GM21723 (cell line): ENCODE measurements around the gene EFHC1.

Source experiments
- ATAC-seq: cut with Tn5 transposase; IDR thresholded peaks from one replicate; pipeline ENCODE4 v1.9.1; 2021; ENCODE audit warnings: mild to moderate bottlenecking, moderate library complexity; ENCODE audit not compliant: unreplicated experiment

Gene EFHC1

DNA sequence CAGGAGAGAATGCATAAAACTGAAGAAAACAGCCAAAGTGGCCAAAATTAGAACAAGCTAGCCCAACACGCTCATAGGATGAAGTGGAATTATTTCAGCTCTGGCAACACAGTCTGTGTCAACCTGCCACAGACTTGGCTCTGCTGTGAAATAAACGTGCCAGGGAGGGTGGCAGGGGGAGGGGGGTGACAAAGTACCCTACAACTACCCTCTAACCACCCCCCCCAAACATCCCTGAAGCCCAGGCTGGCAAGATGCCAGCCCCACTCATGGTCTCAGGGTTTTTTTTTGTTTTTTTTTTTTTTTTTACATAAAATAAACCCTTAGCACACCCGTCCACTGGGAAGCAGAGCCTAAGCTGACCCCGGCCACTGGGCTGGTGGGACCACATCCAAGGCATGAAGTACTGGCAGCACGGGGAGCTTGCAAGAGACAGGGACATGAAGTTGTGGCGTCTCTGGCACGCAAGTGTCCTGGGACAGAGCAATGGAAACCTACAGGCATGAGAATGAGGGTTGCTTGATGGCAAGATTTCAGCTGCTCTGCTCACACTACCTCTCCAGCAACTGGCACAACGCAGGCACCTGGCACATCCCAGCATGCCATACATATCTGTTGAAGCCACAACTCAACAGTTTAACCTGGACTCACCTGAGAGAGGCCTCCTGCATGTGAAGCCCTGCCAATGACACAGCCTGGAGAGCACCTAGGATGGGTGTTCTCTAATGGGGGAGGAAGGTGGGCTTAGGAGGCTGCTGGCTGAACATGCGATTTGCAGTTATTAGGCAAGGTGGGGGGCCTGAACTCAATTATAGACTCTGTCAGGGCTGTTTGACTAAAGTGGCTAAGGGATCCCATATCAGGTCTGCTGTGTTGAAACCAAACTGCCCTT, 80.3 kb downstream of the EFHC1 start:
- no peak for ATAC-seq

- no peak for ATAC-seq
Measured at GRCh38 chr6:52502306-52503029, 82.3 kb downstream of the EFHC1 start.

- no peak for ATAC-seq
Measured at GRCh38 chr6:52503323-52503747, 83.2 kb downstream of the EFHC1 start.

- ATAC-seq, result no peak
Measured at GRCh38 chr6:52503851-52504781, 84.0 kb downstream of the EFHC1 start.

GRCh38 chr6:52504782-52505136, 84.6 kb downstream of the EFHC1 start:
- no peak for ATAC-seq

GRCh38 chr6:52505726-52506409, 85.7 kb downstream of the EFHC1 start:
- ATAC-seq, result no peak

GRCh38 chr6:52506476-52506875, 86.3 kb downstream of the EFHC1 start:
- ATAC-seq, result no peak

GRCh38 chr6:52507557-52508260, 87.6 kb downstream of the EFHC1 start:
- ATAC-seq, result no peak

GRCh38 chr6:52508261-52508739, 88.2 kb downstream of the EFHC1 start:
- ATAC-seq, result no peak

DNA sequence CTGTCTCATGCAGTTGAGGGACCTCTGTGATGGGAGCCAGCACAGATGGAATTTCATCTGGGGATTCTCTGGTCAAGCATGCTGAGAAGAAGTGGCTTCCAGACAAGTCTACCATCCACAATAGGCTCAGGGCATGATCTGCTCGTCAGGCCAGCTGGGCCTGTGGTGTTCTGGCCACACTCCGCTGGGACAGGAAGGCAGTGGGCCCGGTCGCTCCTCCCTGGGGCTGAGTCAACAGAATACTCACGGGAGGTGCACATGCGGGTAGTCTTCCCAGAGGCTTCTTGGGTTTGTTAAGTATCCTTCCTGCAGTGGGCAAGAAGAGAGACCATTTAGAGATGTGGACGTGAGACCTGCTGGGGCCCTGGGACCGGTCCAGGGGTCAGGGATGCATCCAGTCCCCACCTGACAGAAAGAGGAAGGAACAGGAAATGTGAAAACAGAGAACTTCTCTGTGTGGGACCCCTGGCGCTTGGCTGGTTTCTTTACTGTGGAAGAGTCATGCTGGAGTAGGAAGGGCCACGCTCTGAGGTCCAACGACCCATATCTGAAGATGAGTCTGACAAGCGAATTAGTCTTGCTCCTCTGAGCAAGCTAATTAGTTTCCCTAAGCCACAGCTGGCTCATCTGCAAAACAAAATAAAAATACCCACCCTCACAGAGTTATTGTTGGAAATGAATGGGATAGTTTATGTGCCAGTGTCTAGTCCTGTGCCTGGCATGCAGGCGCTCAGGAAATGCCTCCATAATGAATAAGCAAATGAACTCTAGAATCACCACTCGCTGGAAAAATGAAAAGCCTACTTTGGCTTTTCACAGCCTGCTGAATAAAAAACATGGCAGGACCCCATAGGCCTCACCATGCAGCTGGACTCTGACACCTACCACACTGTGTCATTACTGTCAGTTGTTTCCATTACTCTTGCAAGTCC, 89.4 kb downstream of the EFHC1 start:
- no peak for ATAC-seq

- no peak for ATAC-seq
Measured at GRCh38 chr6:52510213-52510562, 90.0 kb downstream of the EFHC1 start.

DNA sequence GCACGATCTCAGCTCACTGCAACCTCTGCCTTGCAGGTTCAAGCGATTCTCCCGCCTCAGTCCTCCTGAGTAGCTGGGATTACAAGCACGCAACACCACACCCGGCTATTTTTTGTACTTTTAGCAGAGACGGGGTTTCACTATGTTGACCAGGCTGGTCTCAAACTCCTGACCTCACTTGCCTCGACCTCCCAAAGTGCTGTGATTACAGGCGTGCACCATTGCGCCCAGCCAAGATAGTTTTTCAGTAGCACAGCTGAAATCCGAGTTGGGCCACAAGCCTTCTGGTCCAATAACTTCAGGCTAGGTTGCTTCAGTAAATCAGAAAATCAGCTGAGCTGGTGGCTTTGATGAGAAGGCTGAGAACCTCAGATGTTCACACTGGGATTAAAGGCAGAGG, 91.0 kb downstream of the EFHC1 start:
- no peak for ATAC-seq

- no peak for ATAC-seq
Measured at GRCh38 chr6:52511572-52512151, 91.5 kb downstream of the EFHC1 start.

- ATAC-seq, result no peak
Measured at GRCh38 chr6:52512199-52512598, 92.1 kb downstream of the EFHC1 start.

GRCh38 chr6:52513464-52513863, 93.3 kb downstream of the EFHC1 start:
- no peak for ATAC-seq

GRCh38 chr6:52513896-52514295, 93.8 kb downstream of the EFHC1 start:
- ATAC-seq, result no peak

DNA sequence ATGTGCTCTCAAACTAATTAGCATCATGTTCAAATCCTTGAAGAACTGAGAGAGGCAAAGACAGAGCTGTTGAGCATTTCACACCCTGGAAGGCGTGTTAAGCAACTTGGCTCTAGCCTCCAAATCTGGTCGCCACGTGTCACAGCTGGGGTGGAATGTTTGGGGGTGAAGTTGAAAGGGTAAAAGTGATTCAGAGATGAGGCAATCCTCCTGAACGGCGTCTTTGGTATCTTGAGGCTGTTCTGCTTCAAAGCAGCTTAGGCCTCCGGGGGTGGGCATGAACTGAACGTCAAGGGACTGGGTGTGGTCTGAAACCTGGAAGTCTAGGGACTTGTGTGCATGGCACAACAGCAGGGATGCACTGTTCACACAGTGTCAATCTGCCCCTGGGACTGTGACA, 94.4 kb downstream of the EFHC1 start:
- no peak for ATAC-seq

DNA sequence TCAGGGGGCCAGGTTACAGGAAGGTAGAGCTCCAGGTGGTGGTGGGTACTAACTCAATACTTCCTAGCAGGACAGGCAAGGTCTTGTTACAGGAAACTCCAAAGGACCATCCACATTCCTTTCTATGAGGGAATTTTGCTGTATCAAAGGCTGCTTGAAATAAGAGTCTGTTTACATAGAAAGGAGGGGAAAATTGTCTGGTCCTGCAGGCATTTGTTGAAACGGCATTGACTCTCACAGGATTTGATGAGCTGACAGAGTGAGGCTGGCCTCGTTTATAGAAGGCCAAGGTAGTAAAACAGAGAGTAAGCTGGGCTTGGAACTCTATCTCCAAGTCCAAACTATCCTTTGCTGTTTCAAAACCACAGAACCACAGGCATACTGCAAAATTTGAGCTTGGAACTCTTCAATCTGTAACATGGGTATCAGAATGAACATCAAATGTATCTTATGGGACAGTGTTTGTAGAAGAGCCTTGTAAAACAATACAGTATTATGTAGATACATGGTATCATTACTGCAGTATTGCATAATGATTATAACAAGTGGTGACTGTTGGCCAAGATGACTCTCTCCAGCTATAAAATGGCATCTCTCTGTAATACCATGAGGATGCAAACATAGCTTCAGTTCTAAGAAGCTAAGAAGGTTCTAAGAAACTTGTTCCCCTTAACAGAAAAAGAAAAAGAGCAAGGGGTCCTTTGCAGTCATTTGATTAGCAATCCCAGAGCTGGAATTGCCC, 95.2 kb downstream of the EFHC1 start:
- ATAC-seq, result no peak
